B cell (primary cell): ENCODE results near the gene HLCS.
"Not testable (repeated sequence)": the region's sequence is repeated elsewhere in the genome, so short reads cannot be mapped to it uniquely, and the experiment has no call there.

Experiments
- CTCF ChIP-seq: fragments of 200-600 bp; IDR thresholded peaks from one replicate; pipeline ENCODE4 v1.8.0; 2022; ENCODE audit warnings: antibody characterized with exemption, mild to moderate bottlenecking
- EZH2 ChIP-seq: IDR thresholded peaks from 2 replicates; pipeline ENCODE4 v1.6.1; 2012; ENCODE audit warnings: borderline replicate concordance, low read depth, mild to moderate bottlenecking, moderate library complexity, low read length; ENCODE audit not compliant: insufficient read depth, poor library complexity, severe bottlenecking

DNA sequence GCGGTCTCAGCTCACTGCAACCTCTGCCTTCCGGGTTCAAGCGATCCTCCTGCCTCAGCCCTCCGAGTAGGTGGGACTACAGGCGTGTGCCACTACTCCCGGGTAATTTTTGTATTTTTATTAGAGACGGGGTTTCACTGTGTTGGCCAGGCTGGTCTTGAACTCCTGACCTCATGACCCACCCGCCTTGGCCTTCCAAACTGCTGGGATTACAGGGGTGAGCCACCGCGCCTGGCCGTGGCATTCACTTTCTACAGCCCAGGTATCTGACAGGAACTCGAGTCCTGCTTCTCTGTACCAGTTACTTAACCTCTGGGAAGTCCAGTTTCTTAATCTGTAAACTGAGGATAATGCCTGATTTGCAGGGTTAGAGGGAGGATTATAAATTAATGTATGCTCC, 36.4 kb upstream of the HLCS start:
- TF ChIP-seq CTCF, EZH2: not testable (repeated sequence)
